ENCODE results near the gene CERS6.
"Not testable (repeated sequence)": the region's sequence is repeated elsewhere in the genome, so short reads cannot be mapped to it uniquely, and the experiment has no call there.

Gene CERS6

GRCh38 chr2:168650781-168651180 lies 194.7 kb downstream of the CERS6 start:
- DNase-seq, result no peak

- DNase-seq, result no peak
These were observed 197.2 kb downstream of the CERS6 start for GRCh38 chr2:168652997-168653921.

- DNase-seq, result no peak
These were observed 198.6 kb downstream of the CERS6 start for GRCh38 chr2:168654705-168655104.

- DNase-seq, result no peak
These were observed 199.1 kb downstream of the CERS6 start for GRCh38 chr2:168655207-168655606.

- not testable (repeated sequence) for DNase-seq
These were observed 201.3 kb downstream of the CERS6 start for GRCh38 chr2:168657378-168657777.

- no peak for DNase-seq
These were observed 202.6 kb downstream of the CERS6 start for GRCh38 chr2:168658706-168659105.

- no peak for DNase-seq
These were observed 205.1 kb downstream of the CERS6 start for GRCh38 chr2:168660870-168661862.

GRCh38 chr2:168661863-168662256 lies 205.8 kb downstream of the CERS6 start:
- DNase-seq, result no peak

GRCh38 chr2:168662651-168663208 lies 206.7 kb downstream of the CERS6 start:
- no peak for DNase-seq

- DNase-seq, result no peak
These were observed 207.9 kb downstream of the CERS6 start for GRCh38 chr2:168663993-168664392.

- DNase-seq, result not testable (repeated sequence)
These were observed 208.6 kb downstream of the CERS6 start for GRCh38 chr2:168664715-168665114.

GRCh38 chr2:168666339-168666738 lies 210.3 kb downstream of the CERS6 start:
- DNase-seq, result no peak

GRCh38 chr2:168667156-168667555 lies 211.1 kb downstream of the CERS6 start:
- no peak for DNase-seq

- no peak for DNase-seq
These were observed 213.1 kb downstream of the CERS6 start for GRCh38 chr2:168669151-168669550.

- no peak for DNase-seq
These were observed 214.4 kb downstream of the CERS6 start for GRCh38 chr2:168670478-168670877.

- no peak for DNase-seq
These were observed 215.9 kb downstream of the CERS6 start for GRCh38 chr2:168671932-168672331.

GRCh38 chr2:168673265-168674189 lies 217.5 kb downstream of the CERS6 start:
- no peak for DNase-seq

- DNase-seq, result no peak
These were observed 222.2 kb downstream of the CERS6 start for GRCh38 chr2:168678153-168678853.

- no peak for DNase-seq
These were observed 223.0 kb downstream of the CERS6 start for GRCh38 chr2:168679081-168679480.

GRCh38 chr2:168679741-168680310 lies 223.8 kb downstream of the CERS6 start:
- DNase-seq, result no peak

GRCh38 chr2:168683996-168684395 lies 227.9 kb downstream of the CERS6 start:
- DNase-seq, result no peak
